ENCODE measurements around the gene C17orf113. TPM values are rescaled to one million over a fixed set of nuclear protein-coding genes. Genes with fewer than 3 reads are reported as not detected.

The C17orf113 gene
- total RNA-seq, 4 donors from 2014 or later: 0.27 to 1.4 (median 0.58) TPM

DNA sequence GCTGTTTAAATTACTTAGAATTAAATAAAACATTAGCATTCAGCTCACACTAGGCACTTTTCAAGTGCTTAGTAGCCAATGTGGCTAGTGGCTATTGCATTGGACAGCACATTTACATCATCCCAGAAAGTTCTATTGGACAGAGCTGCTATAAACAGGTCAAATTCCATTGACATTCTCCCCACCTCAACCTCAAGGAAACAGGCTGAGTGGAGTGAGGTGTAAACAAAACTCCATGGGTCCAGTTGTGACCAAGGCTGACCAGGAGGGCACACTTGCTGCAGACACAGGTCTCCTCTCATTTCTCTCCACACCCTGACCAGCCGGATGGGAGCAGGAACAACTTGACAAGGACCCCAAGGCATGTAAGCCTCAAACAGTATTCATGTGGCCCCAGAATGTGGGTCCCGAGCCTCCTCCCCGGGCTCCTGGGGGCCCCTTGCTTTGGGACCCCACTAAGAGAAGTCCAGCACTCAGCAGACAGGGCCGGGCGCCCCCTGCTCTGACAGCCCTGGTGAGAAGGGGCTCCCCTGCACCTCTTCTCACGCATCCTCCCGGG lies 488 bp downstream of the C17orf113 start:
- WGBS, 2 donors (ENCODE audit: low coverage in 1 of 2): no CpG with 5 or more reads among the region's 7 CpGs
- H3K9me3 ChIP-seq: no peaks in the 10 kb centered on the region
- H3K4me3 ChIP-seq: peak overlapping the region; percentile 47 to 73
- peaks cover 0 to 15% (median 9%) of the 10 kb centered on the region in 3 donors for H3K4me1 ChIP-seq
- H3K27me3 ChIP-seq: peaks cover 32% of the 10 kb centered on the region
- H3K36me3 ChIP-seq: no peaks in the 10 kb centered on the region
- TF ChIP-seq EP300 (IDR thresholded peaks at IDR 0.05) (no peak), POLR2A (IDR thresholded peaks at IDR 0.05) (no peak), POLR2AphosphoS5 (IDR thresholded peaks at IDR 0.05) (no peak)
- TF ChIP-seq, protein P1, sequence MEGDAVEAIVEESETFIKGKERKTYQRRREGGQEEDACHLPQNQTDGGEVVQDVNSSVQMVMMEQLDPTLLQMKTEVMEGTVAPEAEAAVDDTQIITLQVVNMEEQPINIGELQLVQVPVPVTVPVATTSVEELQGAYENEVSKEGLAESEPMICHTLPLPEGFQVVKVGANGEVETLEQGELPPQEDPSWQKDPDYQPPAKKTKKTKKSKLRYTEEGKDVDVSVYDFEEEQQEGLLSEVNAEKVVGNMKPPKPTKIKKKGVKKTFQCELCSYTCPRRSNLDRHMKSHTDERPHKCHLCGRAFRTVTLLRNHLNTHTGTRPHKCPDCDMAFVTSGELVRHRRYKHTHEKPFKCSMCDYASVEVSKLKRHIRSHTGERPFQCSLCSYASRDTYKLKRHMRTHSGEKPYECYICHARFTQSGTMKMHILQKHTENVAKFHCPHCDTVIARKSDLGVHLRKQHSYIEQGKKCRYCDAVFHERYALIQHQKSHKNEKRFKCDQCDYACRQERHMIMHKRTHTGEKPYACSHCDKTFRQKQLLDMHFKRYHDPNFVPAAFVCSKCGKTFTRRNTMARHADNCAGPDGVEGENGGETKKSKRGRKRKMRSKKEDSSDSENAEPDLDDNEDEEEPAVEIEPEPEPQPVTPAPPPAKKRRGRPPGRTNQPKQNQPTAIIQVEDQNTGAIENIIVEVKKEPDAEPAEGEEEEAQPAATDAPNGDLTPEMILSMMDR (IDR thresholded peaks at IDR 0.05): no peak
- no peak for ATAC-seq
- H3K27ac ChIP-seq: peak overlapping the region in 1 of 4 donors; percentile 71

GRCh38 chr17:42047343-42047742 lies 3.1 kb downstream of the C17orf113 start:
- no peak for ATAC-seq
- peaks cover 0 to 15% (median 9%) of the 10 kb centered on the region in 3 donors for H3K4me1 ChIP-seq
- H3K36me3 ChIP-seq: no peaks in the 10 kb centered on the region
- H3K9me3 ChIP-seq: no peaks in the 10 kb centered on the region
- 72 to 100% methylated on average over 3 to 8 of the region's 12 CpGs for WGBS, 2 donors (ENCODE audit: low coverage in 1 of 2)
- no peak overlapping the region for H3K27ac ChIP-seq
- H3K4me3 ChIP-seq: no peak overlapping the region
- H3K27me3 ChIP-seq: peaks cover 7% of the 10 kb centered on the region
- TF ChIP-seq, protein P1 (IDR thresholded peaks at IDR 0.05): no peak
- no peak for TF ChIP-seq EP300 (IDR thresholded peaks at IDR 0.05)
- no peak for TF ChIP-seq POLR2AphosphoS5 (IDR thresholded peaks at IDR 0.05)
- no peak for TF ChIP-seq POLR2A (IDR thresholded peaks at IDR 0.05)

GRCh38 chr17:42045719-42046118 lies 4.7 kb downstream of the C17orf113 start:
- Histone ChIP-seq H3K9me3 (no peaks in the 10 kb centered on the region), H3K27ac (no peak overlapping the region), H3K4me3 (no peak overlapping the region), H3K4me1 (peaks cover 0 to 10% (median 6%) of the 10 kb centered on the region in 3 donors), H3K36me3 (no peaks in the 10 kb centered on the region), H3K27me3 (no peaks in the 10 kb centered on the region)
- ATAC-seq: no peak
- 73 to 80% methylated on average over 1 of the region's 1 CpG for WGBS, 2 donors (ENCODE audit: low coverage in 1 of 2)
- TF ChIP-seq POLR2AphosphoS5 (IDR thresholded peaks at IDR 0.05): no peak
- TF ChIP-seq EP300 (IDR thresholded peaks at IDR 0.05): no peak
- no peak for TF ChIP-seq POLR2A (IDR thresholded peaks at IDR 0.05)
- TF ChIP-seq, protein P1 (IDR thresholded peaks at IDR 0.05): no peak

DNA sequence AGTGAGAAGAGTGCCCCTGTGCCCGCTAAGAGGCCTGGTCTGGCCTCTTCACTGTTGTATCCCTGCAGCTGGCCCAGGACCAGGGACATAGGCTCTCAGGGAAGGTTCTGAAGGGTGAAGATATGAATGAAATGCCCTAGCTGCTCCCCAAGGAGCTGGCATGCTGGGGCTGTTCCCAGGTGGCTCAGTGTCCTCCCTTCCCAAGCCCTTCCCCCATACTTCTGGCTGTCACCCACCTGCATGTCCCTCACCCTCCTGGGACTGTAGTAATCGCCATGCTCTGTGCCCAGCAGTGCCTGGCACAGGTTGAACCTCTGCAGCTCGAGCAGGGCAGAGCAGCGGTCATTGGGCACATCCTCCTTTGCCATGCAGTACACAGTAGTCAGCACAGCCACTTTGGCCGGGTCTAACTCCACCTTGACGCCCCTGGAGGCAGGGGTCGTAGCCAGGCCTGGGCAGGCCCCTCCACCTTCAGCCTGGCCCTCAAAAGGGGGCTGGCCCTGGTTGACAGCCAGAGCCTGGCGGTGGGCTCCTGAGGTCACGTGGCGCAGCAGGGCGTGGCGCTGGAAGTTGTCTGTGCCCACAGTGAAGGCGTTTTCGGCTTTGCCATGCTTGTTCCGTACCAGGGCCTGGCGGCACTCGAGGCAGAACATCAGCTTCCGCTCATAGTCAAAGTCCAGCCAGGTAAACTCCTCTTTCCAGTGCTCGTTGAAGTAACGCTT lies 7.6 kb downstream of the C17orf113 start:
- peaks cover 0 to 6% (median 0%) of the 10 kb centered on the region in 3 donors for H3K4me1 ChIP-seq
- WGBS, 2 donors (ENCODE audit: low coverage in 1 of 2): 71 to 93% methylated on average over 1 to 11 of the region's 20 CpGs
- H3K9me3 ChIP-seq: no peaks in the 10 kb centered on the region
- no peaks in the 10 kb centered on the region for H3K36me3 ChIP-seq
- no peak for ATAC-seq
- TF ChIP-seq POLR2A (IDR thresholded peaks at IDR 0.05) (no peak), POLR2AphosphoS5 (IDR thresholded peaks at IDR 0.05) (no peak), EP300 (IDR thresholded peaks at IDR 0.05) (no peak)
- TF ChIP-seq, protein P1 (IDR thresholded peaks at IDR 0.05): no peak
- no peak overlapping the region for H3K27ac ChIP-seq
- no peak overlapping the region for H3K4me3 ChIP-seq
- H3K27me3 ChIP-seq: peaks cover 24% of the 10 kb centered on the region

DNA sequence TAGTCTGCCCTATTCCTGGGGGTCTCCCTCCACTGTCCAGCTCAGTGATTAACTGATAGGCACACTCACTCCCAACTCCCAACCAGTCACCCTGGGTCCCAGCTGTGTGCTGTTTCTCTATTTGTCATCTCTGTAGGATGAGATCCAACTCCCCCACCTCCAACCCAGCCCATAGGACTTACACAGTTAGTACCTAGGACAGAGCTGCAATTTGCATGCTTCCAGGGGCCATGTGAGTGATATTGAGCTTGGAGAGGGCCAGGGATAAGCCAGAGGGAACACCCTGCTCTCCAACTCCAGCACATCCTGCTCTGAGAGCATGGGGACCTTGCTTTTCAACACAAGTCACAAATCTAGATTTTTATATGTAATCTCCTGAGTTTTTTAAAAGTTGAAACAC lies 8.8 kb downstream of the C17orf113 start:
- Histone ChIP-seq H3K4me3 (no peak overlapping the region), H3K9me3 (no peaks in the 10 kb centered on the region), H3K27ac (no peak overlapping the region), H3K27me3 (peaks cover 35% of the 10 kb centered on the region), H3K4me1 (peaks cover 0 to 6% (median 0%) of the 10 kb centered on the region in 3 donors), H3K36me3 (no peaks in the 10 kb centered on the region)
- ATAC-seq: no peak
- TF ChIP-seq, protein P1 (IDR thresholded peaks at IDR 0.05): no peak
- TF ChIP-seq POLR2AphosphoS5 (IDR thresholded peaks at IDR 0.05) (no peak), POLR2A (IDR thresholded peaks at IDR 0.05) (no peak), EP300 (IDR thresholded peaks at IDR 0.05) (no peak)
